Right cardiac atrium (tissue), 5 donors: Measurements from ENCODE around the gene SSTR1. TPM values are rescaled to one million over a fixed set of nuclear protein-coding genes. Genes with fewer than 3 reads are reported as not detected.

ENCODE experiments used
- ATAC-seq, 2 donors: fragments of 200-7000 bp; cut with Tn5 transposase; one replicate each; pipeline versions ENCODE4 v1.8.0 to v1.9.1; 2020; ENCODE audit warnings: moderate library complexity in 2 of 2, mild to moderate bottlenecking in 1 of 2
- DNase-seq, 3 donors: peaks; one replicate each; pipeline ENCODE4 v3.0.0-alpha.2; 2020
- H3K27ac ChIP-seq: one replicate; pipeline ENCODE4 v1.5.1; 2013; ENCODE audit warnings: mild to moderate bottlenecking, low read length, control low read depth, moderate library complexity
- H3K27me3 ChIP-seq: one replicate; pipeline ENCODE4 v1.6.1; 2013; ENCODE audit not compliant: control insufficient read depth, insufficient read depth
- H3K4me1 ChIP-seq: one replicate; pipeline ENCODE4 v1.6.1; 2013; ENCODE audit warnings: low read length; ENCODE audit not compliant: control insufficient read depth, insufficient read depth
- H3K4me3 ChIP-seq: one replicate; pipeline ENCODE4 v1.5.1; 2013; ENCODE audit warnings: low read length, control low read depth
- H3K9me3 ChIP-seq: one replicate; pipeline ENCODE4 v1.6.1; 2013; ENCODE audit warnings: low read length; ENCODE audit not compliant: control insufficient read depth
- WGBS: extraction: QIAGEN DNeasy Blood & Tissue Kit; methylation state at CpG from one replicate; pipeline ENCODE4 v1.1.7; 2013; 5-methylcytosine and 5-hydroxymethylcytosine counted together
- intact Hi-C, 4 donors: fragments of 100-400 bp; cut with DNase I; formaldehyde crosslinking; loops; one replicate each; pipeline versions ENCODE4 v1.11.0 to v1.14.0; 2022 to 2023
- polyA plus RNA-seq: library from polyadenylated mRNA; stranded (reverse); fragments of 200-250 nt; gene quantifications from one replicate; pipeline ENCODE4 v1.2.3, GENCODE V29; 2013
- total RNA-seq, 4 donors: library from RNA; stranded (reverse); fragmentation: NEBNext Ultra II Directional; extraction: Animal tissue kit (Norgen Biotek cat#: 25700); gene quantifications; one replicate each; pipeline ENCODE4 v1.2.1, GENCODE V29; 2021
- donor health status: healthy with polysubstance abuse.
- donor health status: DM: no; HTN: yes; CAD: no.
- donor health status: DM: no; HTN: no; CAD: no.
- donor health status: DM: no; HTN: yes; CAD: no; lungs with severe emphysema.
- donor health status: DM: yes; HTN: yes; CAD: no.

SSTR1 gene
- total and polyA plus RNA-seq, 5 donors: 0.48 to 1.5 (median 0.70) TPM

DNA sequence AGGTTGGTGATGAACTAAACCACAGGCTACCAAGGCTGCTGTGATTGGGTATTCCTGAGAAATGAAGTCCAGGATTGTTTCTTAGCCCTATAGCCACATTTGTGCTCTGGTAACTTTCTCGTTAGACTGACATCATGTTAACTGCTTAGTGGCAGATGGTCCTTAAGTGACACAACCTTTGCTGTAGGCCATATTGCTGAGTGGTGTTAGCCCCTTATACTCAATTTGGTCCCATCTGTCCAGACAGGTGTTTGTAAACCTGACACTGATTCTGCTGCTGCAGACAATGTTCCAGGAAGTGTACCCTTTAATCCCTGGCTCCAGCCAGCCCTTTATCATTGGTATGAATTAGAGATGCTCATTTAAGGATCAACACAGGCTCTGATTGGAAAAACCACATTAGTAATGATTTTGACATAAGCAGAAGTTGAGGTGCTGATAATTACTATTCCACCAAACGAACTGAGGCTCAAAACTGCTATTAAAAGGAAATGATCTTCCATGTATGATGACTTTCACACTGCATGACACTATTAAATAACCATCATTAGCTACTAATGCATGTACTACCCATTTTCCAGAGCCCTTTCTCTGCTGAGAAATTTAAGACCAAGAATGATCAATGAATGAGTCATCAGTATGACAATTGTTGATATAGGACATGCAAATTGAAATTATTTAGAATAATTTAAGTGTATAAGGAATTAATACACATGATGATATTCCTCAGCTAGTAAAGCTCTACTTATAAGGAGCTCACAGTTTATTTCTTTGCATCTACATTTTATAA is 3.6 kb upstream of the SSTR1 start:
- 58% methylated on average over 2 of the region's 2 CpGs for WGBS
- peaks cover 2% of the 10 kb centered on the region for H3K9me3 ChIP-seq
- intact Hi-C loops: no loop called here
- H3K4me1 ChIP-seq: peaks cover 3% of the 10 kb centered on the region
- H3K27ac ChIP-seq: no peak overlapping the region
- no peaks in the 10 kb centered on the region for H3K27me3 ChIP-seq
- DNase-seq: no peak
- H3K4me3 ChIP-seq: no peak overlapping the region
- no peak for ATAC-seq

- Histone ChIP-seq H3K27ac (no peak overlapping the region), H3K9me3 (peaks cover 2% of the 10 kb centered on the region), H3K4me3 (no peak overlapping the region), H3K4me1 (peaks cover 3% of the 10 kb centered on the region), H3K27me3 (no peaks in the 10 kb centered on the region)
- intact Hi-C loops: no loop called here
- DNase-seq (no peak), ATAC-seq (no peak)
Observed at GRCh38 chr14:38204719-38205115, 3.0 kb upstream of the SSTR1 start.

GRCh38 chr14:38205119-38205813 is 2.4 kb upstream of the SSTR1 start:
- Histone ChIP-seq H3K27me3 (no peaks in the 10 kb centered on the region), H3K4me1 (peaks cover 3% of the 10 kb centered on the region), H3K4me3 (no peak overlapping the region), H3K9me3 (peaks cover 2% of the 10 kb centered on the region), H3K27ac (no peak overlapping the region)
- intact Hi-C loops: no loop called here
- WGBS: 80% methylated on average over 5 of the region's 5 CpGs
- no peak for DNase-seq
- no peak for ATAC-seq

- intact Hi-C loops: no loop called here
- Histone ChIP-seq H3K4me3 (no peak overlapping the region), H3K27me3 (no peaks in the 10 kb centered on the region), H3K27ac (no peak overlapping the region), H3K4me1 (peaks cover 3% of the 10 kb centered on the region), H3K9me3 (peaks cover 2% of the 10 kb centered on the region)
- WGBS: 84% methylated on average over 5 of the region's 5 CpGs
- no peak for DNase-seq
- no peak for ATAC-seq
Observed at GRCh38 chr14:38205949-38206665, 1.6 kb upstream of the SSTR1 start.

- WGBS: 60% methylated on average over 2 of the region's 2 CpGs
- DNase-seq (no peak), ATAC-seq (no peak)
- no peak overlapping the region for H3K4me3 ChIP-seq
- H3K27ac ChIP-seq: no peak overlapping the region
- peaks cover 3% of the 10 kb centered on the region for H3K4me1 ChIP-seq
- intact Hi-C loops: no loop called here
- peaks cover 2% of the 10 kb centered on the region for H3K9me3 ChIP-seq
- H3K27me3 ChIP-seq: no peaks in the 10 kb centered on the region
Observed at GRCh38 chr14:38206689-38207376, 871 bp upstream of the SSTR1 start.

- Histone ChIP-seq H3K4me3 (peak overlapping the region; percentile 33), H3K4me1 (peaks cover 3% of the 10 kb centered on the region), H3K27me3 (no peaks in the 10 kb centered on the region), H3K27ac (no peak overlapping the region), H3K9me3 (peaks cover 2% of the 10 kb centered on the region)
- intact Hi-C loops: no loop called here
- DNase-seq (no peak), ATAC-seq (no peak)
- WGBS: 24% methylated on average over 5 of the region's 5 CpGs
Observed at GRCh38 chr14:38207377-38207735, 348 bp upstream of the SSTR1 start.

GRCh38 chr14:38208618-38209562 is 1.2 kb downstream of the SSTR1 start:
- peaks cover 3% of the 10 kb centered on the region for H3K4me1 ChIP-seq
- H3K27me3 ChIP-seq: no peaks in the 10 kb centered on the region
- ATAC-seq (peak; percentile 73 to 82), DNase-seq (peak; percentile 20 to 61 (median 61))
- peaks cover 2% of the 10 kb centered on the region for H3K9me3 ChIP-seq
- H3K27ac ChIP-seq: no peak overlapping the region
- 1% methylated on average over 59 of the region's 59 CpGs for WGBS
- intact Hi-C loops: no loop called here
- peak overlapping the region; percentile 33 for H3K4me3 ChIP-seq

DNA sequence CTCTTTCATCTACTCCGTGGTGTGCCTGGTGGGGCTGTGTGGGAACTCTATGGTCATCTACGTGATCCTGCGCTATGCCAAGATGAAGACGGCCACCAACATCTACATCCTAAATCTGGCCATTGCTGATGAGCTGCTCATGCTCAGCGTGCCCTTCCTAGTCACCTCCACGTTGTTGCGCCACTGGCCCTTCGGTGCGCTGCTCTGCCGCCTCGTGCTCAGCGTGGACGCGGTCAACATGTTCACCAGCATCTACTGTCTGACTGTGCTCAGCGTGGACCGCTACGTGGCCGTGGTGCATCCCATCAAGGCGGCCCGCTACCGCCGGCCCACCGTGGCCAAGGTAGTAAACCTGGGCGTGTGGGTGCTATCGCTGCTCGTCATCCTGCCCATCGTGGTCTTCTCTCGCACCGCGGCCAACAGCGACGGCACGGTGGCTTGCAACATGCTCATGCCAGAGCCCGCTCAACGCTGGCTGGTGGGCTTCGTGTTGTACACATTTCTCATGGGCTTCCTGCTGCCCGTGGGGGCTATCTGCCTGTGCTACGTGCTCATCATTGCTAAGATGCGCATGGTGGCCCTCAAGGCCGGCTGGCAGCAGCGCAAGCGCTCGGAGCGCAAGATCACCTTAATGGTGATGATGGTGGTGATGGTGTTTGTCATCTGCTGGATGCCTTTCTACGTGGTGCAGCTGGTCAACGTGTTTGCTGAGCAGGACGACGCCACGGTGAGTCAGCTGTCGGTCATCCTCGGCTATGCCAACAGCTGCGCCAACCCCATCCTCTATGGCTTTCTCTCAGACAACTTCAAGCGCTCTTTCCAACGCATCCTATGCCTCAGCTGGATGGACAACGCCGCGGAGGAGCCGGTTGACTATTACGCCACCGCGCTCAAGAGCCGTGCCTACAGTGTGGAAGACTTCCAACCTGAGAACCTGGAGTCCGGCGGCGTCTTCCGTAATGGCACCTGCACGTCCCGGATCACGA is 2.2 kb downstream of the SSTR1 start:
- intact Hi-C loops: no loop called here
- Histone ChIP-seq H3K9me3 (peaks cover 2% of the 10 kb centered on the region), H3K4me1 (peaks cover 3% of the 10 kb centered on the region), H3K4me3 (peak overlapping the region; percentile 37), H3K27me3 (no peaks in the 10 kb centered on the region), H3K27ac (no peak overlapping the region)
- DNase-seq: peak in 1 of 3 donors; percentile 35
- ATAC-seq: peak; percentile 14 to 20
- whole genome bisulfite sequencing: 6% methylated on average over 69 of the region's 69 CpGs

DNA sequence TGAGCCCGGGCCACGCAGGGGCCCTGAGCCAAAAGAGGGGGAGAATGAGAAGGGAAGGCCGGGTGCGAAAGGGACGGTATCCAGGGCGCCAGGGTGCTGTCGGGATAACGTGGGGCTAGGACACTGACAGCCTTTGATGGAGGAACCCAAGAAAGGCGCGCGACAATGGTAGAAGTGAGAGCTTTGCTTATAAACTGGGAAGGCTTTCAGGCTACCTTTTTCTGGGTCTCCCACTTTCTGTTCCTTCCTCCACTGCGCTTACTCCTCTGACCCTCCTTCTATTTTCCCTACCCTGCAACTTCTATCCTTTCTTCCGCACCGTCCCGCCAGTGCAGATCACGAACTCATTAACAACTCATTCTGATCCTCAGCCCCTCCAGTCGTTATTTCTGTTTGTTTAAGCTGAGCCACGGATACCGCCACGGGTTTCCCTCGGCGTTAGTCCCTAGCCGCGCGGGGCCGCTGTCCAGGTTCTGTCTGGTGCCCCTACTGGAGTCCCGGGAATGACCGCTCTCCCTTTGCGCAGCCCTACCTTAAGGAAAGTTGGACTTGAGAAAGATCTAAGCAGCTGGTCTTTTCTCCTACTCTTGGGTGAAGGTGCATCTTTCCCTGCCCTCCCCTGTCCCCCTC is 3.0 kb downstream of the SSTR1 start:
- under 1% methylated on average over 29 of the region's 29 CpGs for WGBS
- H3K9me3 ChIP-seq: peaks cover 2% of the 10 kb centered on the region
- intact Hi-C loops: no loop called here
- H3K27me3 ChIP-seq: no peaks in the 10 kb centered on the region
- DNase-seq (peak in 2 of 3 donors; percentile 33 to 64), ATAC-seq (peak in 1 of 2 donors; percentile 73)
- peak overlapping the region; percentile 37 for H3K4me3 ChIP-seq
- peaks cover 3% of the 10 kb centered on the region for H3K4me1 ChIP-seq
- H3K27ac ChIP-seq: no peak overlapping the region
